Fibroblast of lung (primary cell): ENCODE measurements around the gene NGF. TPM values are rescaled to one million over a fixed set of nuclear protein-coding genes. Genes with fewer than 3 reads are reported as not detected.

Source experiments
- DNase-seq, 2 donors: peaks; one replicate each; pipeline versions ENCODE4 v3.0.0 to v3.0.0-alpha.2; 2010; ENCODE audit warnings: low read depth in 2 of 2
- H2AFZ ChIP-seq: 2 replicates; pipeline ENCODE4 v1.5.1; 2012; ENCODE audit warnings: low read length, control low read depth, inconsistent platforms
- H3K27ac ChIP-seq: 2 replicates; pipeline ENCODE4 v1.5.1; 2011; ENCODE audit warnings: low read length, control low read depth; ENCODE audit not compliant: insufficient read depth
- H3K27me3 ChIP-seq: 2 replicates; pipeline ENCODE4 v1.5.1; 2011; ENCODE audit warnings: mild to moderate bottlenecking, low read length; ENCODE audit not compliant: control insufficient read depth, insufficient read depth
- H3K36me3 ChIP-seq: 2 replicates; pipeline ENCODE4 v1.5.1; 2011; ENCODE audit warnings: low read length; ENCODE audit not compliant: control insufficient read depth, insufficient read depth
- H3K4me1 ChIP-seq: 2 replicates; pipeline ENCODE4 v1.5.1; 2011; ENCODE audit warnings: low read length; ENCODE audit not compliant: control insufficient read depth, insufficient read depth; ENCODE audit errors: extremely low read depth
- H3K4me2 ChIP-seq: 2 replicates; pipeline ENCODE4 v1.5.1; 2011; ENCODE audit warnings: low read length, control low read depth; ENCODE audit not compliant: insufficient read depth; ENCODE audit errors: extremely low read depth
- H3K4me3 ChIP-seq, 4 experiments: fragments of 200-600 bp in 1 of 4; sonication (generic) in 1 of 4; replicated peaks in 1 of 4; 2 replicates each; pipeline ENCODE4 v1.5.1; 2011 to 2016; ENCODE audit warnings: low read length in 4 of 4, low read depth in 3 of 4, mild to moderate bottlenecking in 3 of 4, control low read depth in 2 of 4, inconsistent platforms in 1 of 4, mixed read lengths in 1 of 4; ENCODE audit not compliant: insufficient read depth in 1 of 4; ENCODE audit errors: control extremely low read depth in 1 of 4
- H3K79me2 ChIP-seq: 2 replicates; pipeline ENCODE4 v1.5.1; 2012; ENCODE audit warnings: mild to moderate bottlenecking, low read length, inconsistent platforms; ENCODE audit not compliant: control insufficient read depth, insufficient read depth
- H3K9ac ChIP-seq: 2 replicates; pipeline ENCODE4 v1.5.1; 2011; ENCODE audit warnings: mild to moderate bottlenecking, low read length, control low read depth; ENCODE audit not compliant: insufficient read depth
- H3K9me3 ChIP-seq: 2 replicates; pipeline ENCODE4 v1.5.1; 2012; ENCODE audit warnings: low read depth, low read length; ENCODE audit not compliant: control insufficient read depth, insufficient read depth
- H4K20me1 ChIP-seq: 2 replicates; pipeline ENCODE4 v1.5.1; 2011; ENCODE audit warnings: low read length; ENCODE audit not compliant: control insufficient read depth, insufficient read depth; ENCODE audit errors: extremely low read depth
- EZH2 ChIP-seq: IDR thresholded peaks from 2 replicates; pipeline ENCODE4 v1.5.1; 2012; ENCODE audit warnings: low read length, control low read depth, mild to moderate bottlenecking; ENCODE audit errors: missing control alignments
- polyA plus RNA-seq, 2 donors: library from polyadenylated mRNA; depleted of rRNA in 1 of 2; stranded (reverse) in 1 of 2; unstranded in 1 of 2; fragments of >200 nt; gene quantifications; 2 replicates each; pipeline ENCODE4 v1.2.1, GENCODE V29; 2011 to 2012; ENCODE audit warnings: missing spikeins in 1 of 2
- total RNA-seq: library from RNA; depleted of rRNA; stranded (reverse); fragments of >200 nt; gene quantifications from 2 replicates; pipeline ENCODE4 v1.2.1, GENCODE V29; 2014
- TF ChIP-seq, protein P1 (sequence below), 2 donors: IDR thresholded peaks in 1 of 2; conservative IDR thresholded peaks in 1 of 2; 1 replicate in 1 of 2; 2 replicates in 1 of 2; pipeline ENCODE4 v1.5.1; 2011 to 2012; ENCODE audit warnings: low read length in 2 of 2, control low read depth in 1 of 2, inconsistent platforms in 1 of 2, low read depth in 1 of 2, mild to moderate bottlenecking in 1 of 2

NGF gene
- total and polyA plus RNA-seq, 2 donors (not counting 1 experiment from before 2014, with no cell fraction given), result 4.0 to 17.6 TPM

DNA sequence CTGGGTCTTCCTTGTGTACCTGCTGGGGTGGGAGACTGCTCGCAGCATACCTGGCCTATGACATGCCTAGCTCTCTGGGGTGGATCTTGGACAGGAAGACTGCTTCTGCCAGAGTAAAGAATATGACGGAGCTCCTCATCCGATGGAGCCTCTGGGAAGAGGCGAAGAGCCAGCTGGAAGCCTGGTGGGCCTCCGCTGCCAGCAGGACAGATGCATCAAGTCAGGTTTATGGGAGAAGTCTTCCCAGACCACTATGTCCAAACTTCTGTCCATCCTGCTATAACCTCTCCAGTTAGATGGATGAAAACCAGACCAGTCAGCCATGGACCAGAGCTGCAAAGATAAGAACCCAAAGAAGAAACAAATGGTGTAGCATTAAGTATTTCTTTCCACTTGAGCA, 27.7 kb upstream of the NGF start:
- Histone ChIP-seq H3K4me1 (peaks cover 3% of the 10 kb centered on the region), H3K27ac (no peak overlapping the region), H3K27me3 (no peaks in the 10 kb centered on the region), H3K79me2 (no peaks in the 10 kb centered on the region), H3K36me3 (no peaks in the 10 kb centered on the region), H3K4me3 (no peak overlapping the region), H3K4me2 (no peak overlapping the region), H3K9ac (no peak overlapping the region), H3K9me3 (no peaks in the 10 kb centered on the region), H4K20me1 (no peaks in the 10 kb centered on the region), H2AFZ (no peak overlapping the region)
- DNase-seq, result peak in 1 of 2 donors; percentile 8
- TF ChIP-seq, protein P1, sequence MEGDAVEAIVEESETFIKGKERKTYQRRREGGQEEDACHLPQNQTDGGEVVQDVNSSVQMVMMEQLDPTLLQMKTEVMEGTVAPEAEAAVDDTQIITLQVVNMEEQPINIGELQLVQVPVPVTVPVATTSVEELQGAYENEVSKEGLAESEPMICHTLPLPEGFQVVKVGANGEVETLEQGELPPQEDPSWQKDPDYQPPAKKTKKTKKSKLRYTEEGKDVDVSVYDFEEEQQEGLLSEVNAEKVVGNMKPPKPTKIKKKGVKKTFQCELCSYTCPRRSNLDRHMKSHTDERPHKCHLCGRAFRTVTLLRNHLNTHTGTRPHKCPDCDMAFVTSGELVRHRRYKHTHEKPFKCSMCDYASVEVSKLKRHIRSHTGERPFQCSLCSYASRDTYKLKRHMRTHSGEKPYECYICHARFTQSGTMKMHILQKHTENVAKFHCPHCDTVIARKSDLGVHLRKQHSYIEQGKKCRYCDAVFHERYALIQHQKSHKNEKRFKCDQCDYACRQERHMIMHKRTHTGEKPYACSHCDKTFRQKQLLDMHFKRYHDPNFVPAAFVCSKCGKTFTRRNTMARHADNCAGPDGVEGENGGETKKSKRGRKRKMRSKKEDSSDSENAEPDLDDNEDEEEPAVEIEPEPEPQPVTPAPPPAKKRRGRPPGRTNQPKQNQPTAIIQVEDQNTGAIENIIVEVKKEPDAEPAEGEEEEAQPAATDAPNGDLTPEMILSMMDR (conservative IDR thresholded peaks at IDR 0.05 in 1 of 2, IDR thresholded peaks at IDR 0.05 in 1 of 2; ENCODE audit: low read depth in 1 of 2, low read length in 2 of 2), result no peak

DNA sequence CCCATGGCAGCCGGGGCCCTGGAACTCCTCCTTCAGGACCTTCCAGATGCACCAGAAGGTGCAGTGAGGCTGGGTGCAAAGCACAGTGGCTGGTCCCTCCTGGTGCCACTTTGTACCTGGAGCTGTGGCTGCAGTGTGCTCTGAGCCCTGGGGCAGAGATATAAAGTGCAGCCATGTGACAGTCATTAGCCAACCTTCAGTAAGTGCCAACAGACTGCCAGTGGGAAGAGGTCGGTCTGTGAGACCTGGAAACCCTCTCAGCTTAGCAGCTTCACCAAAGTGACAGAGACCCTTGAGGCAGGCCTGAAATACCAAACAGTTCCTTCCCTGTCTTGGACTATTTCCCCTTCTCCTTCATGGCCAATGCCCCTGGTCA, 26.7 kb upstream of the NGF start:
- Histone ChIP-seq H3K27ac (no peak overlapping the region), H3K4me1 (peaks cover 3% of the 10 kb centered on the region), H3K27me3 (no peaks in the 10 kb centered on the region), H3K9me3 (no peaks in the 10 kb centered on the region), H3K79me2 (no peaks in the 10 kb centered on the region), H3K9ac (no peak overlapping the region), H2AFZ (no peak overlapping the region), H3K36me3 (no peaks in the 10 kb centered on the region), H3K4me3 (no peak overlapping the region), H4K20me1 (no peaks in the 10 kb centered on the region), H3K4me2 (no peak overlapping the region)
- no peak for DNase-seq
- no peak for TF ChIP-seq EZH2
- TF ChIP-seq, protein P1 (conservative IDR thresholded peaks at IDR 0.05 in 1 of 2, IDR thresholded peaks at IDR 0.05 in 1 of 2; ENCODE audit: low read depth in 1 of 2, low read length in 2 of 2), result no peak

DNA sequence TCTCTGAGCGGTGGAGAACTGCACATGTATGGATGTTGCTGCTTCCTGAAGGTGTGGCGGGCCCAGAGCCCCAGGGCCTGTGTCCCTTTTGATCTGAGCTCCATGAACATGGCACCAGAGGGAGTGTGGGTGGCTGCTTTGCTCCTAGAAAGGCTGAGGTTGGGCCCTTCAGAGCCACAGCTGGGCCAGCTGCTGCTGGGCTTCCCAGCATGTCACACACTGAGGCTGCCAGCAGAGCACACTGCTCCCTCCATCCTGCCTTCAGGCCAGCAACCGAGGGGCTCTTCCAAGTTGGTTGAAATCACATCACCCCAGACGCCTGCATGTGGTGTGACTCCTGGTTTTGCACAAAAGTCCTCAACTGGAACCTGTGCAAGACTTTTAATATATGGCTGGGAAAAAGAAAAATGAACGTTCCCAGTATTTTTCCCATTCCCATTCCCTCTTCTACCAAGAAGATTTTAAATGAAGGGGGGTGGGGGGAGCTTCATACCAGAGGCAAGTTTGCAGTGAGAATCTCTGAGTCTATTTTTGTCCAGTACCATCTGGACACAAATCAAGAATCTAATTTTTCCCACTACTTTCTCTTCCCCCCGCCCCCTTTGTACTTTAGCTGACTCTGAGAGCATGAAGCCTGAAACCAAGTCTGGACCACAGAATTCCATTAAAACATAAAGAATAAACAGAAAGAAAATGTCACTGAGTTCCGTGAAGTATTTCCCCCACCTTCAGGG, 26.2 kb upstream of the NGF start:
- DNase-seq, result peak; percentile 58 to 90
- H3K9me3 ChIP-seq, result no peaks in the 10 kb centered on the region
- H2AFZ ChIP-seq, result no peak overlapping the region
- no peaks in the 10 kb centered on the region for H3K27me3 ChIP-seq
- H3K27ac ChIP-seq, result peak overlapping the region; percentile 6
- no peak for TF ChIP-seq EZH2
- TF ChIP-seq, protein P1 (conservative IDR thresholded peaks at IDR 0.05 in 1 of 2, IDR thresholded peaks at IDR 0.05 in 1 of 2; ENCODE audit: low read depth in 1 of 2, low read length in 2 of 2), result no peak
- no peaks in the 10 kb centered on the region for H3K36me3 ChIP-seq
- no peaks in the 10 kb centered on the region for H4K20me1 ChIP-seq
- peak overlapping the region; percentile 48 for H3K4me2 ChIP-seq
- H3K4me3 ChIP-seq, result no peak overlapping the region
- no peak overlapping the region for H3K9ac ChIP-seq
- H3K4me1 ChIP-seq, result peaks cover 3% of the 10 kb centered on the region
- no peaks in the 10 kb centered on the region for H3K79me2 ChIP-seq
